Measurements from ENCODE around the gene PCDH1.
A peak's percentile ranks its signal among the peaks of the same experiment; 100 is the strongest.

Gene PCDH1

DNA sequence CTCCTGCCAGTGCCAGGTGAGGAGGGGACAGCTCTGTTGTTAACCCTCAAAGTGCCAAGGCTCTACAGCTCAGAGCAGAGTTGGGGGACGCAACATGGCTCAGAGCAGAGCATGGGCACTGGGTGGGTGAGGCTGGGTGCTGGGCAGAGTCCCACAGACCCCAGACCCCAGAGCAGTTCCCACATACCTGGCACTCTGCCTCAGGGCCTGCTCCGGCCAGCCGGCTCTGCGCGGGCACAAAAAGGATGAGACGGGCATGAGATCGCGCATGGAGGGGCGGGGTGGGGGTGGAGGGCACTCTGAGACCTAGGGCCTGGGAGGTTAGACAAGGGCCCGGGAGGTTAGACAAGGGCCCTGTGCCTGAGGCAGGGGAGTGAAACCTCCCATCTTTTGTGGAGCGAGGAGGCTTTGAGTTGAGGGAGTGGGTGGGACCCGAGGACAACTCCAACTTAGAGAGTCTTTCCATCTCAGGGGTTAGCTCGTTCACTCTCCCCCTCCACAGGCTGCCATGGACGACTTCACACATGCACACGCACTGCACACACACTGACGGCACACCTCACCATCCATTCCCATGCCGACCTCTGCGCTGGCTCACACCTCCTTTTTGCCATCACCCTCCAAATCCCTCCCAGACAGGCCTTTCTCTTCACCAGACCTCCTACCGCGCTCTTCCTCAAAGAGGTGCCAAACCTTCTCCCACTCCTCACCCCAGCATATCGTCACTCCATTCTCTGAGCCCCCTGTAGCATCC is 22.0 kb downstream of the PCDH1 start:
- no peak for TF ChIP-seq ZFX (IDR thresholded peaks at IDR 0.05)
- TF ChIP-seq, protein P1, sequence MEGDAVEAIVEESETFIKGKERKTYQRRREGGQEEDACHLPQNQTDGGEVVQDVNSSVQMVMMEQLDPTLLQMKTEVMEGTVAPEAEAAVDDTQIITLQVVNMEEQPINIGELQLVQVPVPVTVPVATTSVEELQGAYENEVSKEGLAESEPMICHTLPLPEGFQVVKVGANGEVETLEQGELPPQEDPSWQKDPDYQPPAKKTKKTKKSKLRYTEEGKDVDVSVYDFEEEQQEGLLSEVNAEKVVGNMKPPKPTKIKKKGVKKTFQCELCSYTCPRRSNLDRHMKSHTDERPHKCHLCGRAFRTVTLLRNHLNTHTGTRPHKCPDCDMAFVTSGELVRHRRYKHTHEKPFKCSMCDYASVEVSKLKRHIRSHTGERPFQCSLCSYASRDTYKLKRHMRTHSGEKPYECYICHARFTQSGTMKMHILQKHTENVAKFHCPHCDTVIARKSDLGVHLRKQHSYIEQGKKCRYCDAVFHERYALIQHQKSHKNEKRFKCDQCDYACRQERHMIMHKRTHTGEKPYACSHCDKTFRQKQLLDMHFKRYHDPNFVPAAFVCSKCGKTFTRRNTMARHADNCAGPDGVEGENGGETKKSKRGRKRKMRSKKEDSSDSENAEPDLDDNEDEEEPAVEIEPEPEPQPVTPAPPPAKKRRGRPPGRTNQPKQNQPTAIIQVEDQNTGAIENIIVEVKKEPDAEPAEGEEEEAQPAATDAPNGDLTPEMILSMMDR (conservative IDR thresholded peaks at IDR 0.05), result no peak
- no peak overlapping the region for H3K27ac ChIP-seq

DNA sequence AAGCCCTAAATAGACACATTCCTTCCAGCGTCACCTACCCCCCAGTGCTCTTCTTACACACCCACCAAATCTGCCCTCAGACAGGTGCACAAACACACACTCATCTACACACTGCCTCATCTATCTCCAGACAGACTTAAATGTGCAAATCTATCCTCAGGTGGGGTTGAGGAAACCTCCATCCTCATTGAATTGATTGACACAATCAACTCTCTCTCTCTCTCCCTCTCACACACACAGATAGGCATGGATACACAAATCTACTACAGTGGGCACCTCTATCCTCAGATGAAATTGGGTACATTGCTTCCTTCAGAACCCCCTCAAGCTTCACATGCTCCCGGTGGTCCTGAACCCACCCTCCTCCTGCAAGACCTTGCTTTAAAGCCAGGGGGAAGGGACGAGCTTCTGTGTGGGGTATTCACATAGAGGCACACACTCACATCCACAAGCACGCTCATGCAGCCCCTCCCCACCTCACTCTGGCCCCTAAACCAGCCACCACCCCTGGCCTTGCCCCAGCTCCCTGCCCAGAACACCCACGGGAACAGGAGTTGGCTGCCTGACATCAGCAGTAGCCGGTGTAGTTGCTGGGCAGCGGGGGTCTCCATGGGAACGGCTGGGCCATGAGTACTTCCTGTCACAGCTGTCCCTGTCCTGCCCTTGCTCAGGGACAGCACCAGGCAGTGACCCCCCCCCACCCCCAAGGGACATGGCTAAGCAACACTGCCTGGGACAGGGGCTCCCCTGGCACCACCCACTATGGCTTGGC is 22.8 kb downstream of the PCDH1 start:
- TF ChIP-seq ZFX (IDR thresholded peaks at IDR 0.05), result no peak
- TF ChIP-seq, protein P1 (conservative IDR thresholded peaks at IDR 0.05), result no peak
- no peak overlapping the region for H3K27ac ChIP-seq

GRCh38 chr5:141853895-141854626 is 24.1 kb downstream of the PCDH1 start:
- TF ChIP-seq ZFX (IDR thresholded peaks at IDR 0.05), result no peak
- TF ChIP-seq, protein P1 (conservative IDR thresholded peaks at IDR 0.05), result no peak

GRCh38 chr5:141852448-141852847 is 25.8 kb downstream of the PCDH1 start:
- no peak overlapping the region for H3K27ac ChIP-seq
- TF ChIP-seq, protein P1 (conservative IDR thresholded peaks at IDR 0.05), result no peak
- no peak for TF ChIP-seq ZFX (IDR thresholded peaks at IDR 0.05)

More at GRCh38 chr5:141853895-141854626, 24.1 kb downstream of the PCDH1 start:
- no peak overlapping the region for H3K27ac ChIP-seq

GRCh38 chr5:141851195-141851874 is 26.9 kb downstream of the PCDH1 start:
- TF ChIP-seq ZFX (IDR thresholded peaks at IDR 0.05), result no peak
- TF ChIP-seq, protein P1 (conservative IDR thresholded peaks at IDR 0.05), result no peak
- H3K27ac ChIP-seq, result peak overlapping the region; percentile 100

GRCh38 chr5:141850786-141851185 is 27.4 kb downstream of the PCDH1 start:
- TF ChIP-seq, protein P1 (conservative IDR thresholded peaks at IDR 0.05), result no peak
- no peak for TF ChIP-seq ZFX (IDR thresholded peaks at IDR 0.05)
- H3K27ac ChIP-seq, result peak overlapping the region; percentile 100

Data from C4-2B (cell line).